Gastroesophageal sphincter (tissue), 4 donors: ENCODE measurements around the gene ARAP1. TPM values are rescaled to one million over a fixed set of nuclear protein-coding genes. Genes with fewer than 3 reads are reported as not detected.

Source experiments
- ATAC-seq: fragments of 150-250 bp; one replicate; pipeline ENCODE4 v1.9.1; 2016; ENCODE audit warnings: mild to moderate bottlenecking, moderate library complexity
- H3K27ac ChIP-seq, 4 donors: fragments of 200-600 bp; sonication (generic) in 3 of 4; 1 replicate in 3 of 4; 2 replicates in 1 of 4; pipeline ENCODE4 v1.5.1; 2016 to 2019
- H3K27me3 ChIP-seq: fragments of 200-600 bp; sonication (generic); one replicate; pipeline ENCODE4 v1.5.1; 2019
- H3K36me3 ChIP-seq, 2 donors: fragments of 200-600 bp; sonication (generic); one replicate each; pipeline ENCODE4 v1.5.1; 2019; ENCODE audit warnings: control low read depth in 1 of 2
- H3K4me1 ChIP-seq, 3 donors: fragments of 200-600 bp; sonication (generic); 1 replicate in 2 of 3; 2 replicates in 1 of 3; pipeline ENCODE4 v1.5.1; 2016 to 2019; ENCODE audit warnings: control low read depth in 2 of 3
- H3K4me3 ChIP-seq, 2 donors: fragments of 200-600 bp; sonication (generic); one replicate each; pipeline ENCODE4 v1.5.1; 2019; ENCODE audit warnings: mild to moderate bottlenecking in 1 of 2, moderate library complexity in 1 of 2
- H3K9me3 ChIP-seq, 3 donors: fragments of 200-600 bp; sonication (generic); one replicate each; pipeline ENCODE4 v1.5.1; 2017 to 2019; ENCODE audit warnings: control low read depth in 2 of 3
- CTCF ChIP-seq, 4 experiments: fragments of 200-600 bp in 2 of 4; fragments of 450-650 bp in 2 of 4; sonication (generic) in 1 of 4; IDR thresholded peaks; one replicate each; pipeline ENCODE4 v1.5.1; 2017 to 2019; ENCODE audit warnings: antibody characterized with exemption in 4 of 4, mild to moderate bottlenecking in 2 of 4, moderate library complexity in 2 of 4
- EP300 ChIP-seq: sonication (generic); formaldehyde crosslinking; IDR thresholded peaks from one replicate; pipeline ENCODE4 v1.6.1; 2017; ENCODE audit warnings: antibody characterized with exemption, mild to moderate bottlenecking
- POLR2A ChIP-seq, 2 donors: fragments of 450-650 bp; IDR thresholded peaks; one replicate each; pipeline ENCODE4 v1.6.1; 2017; ENCODE audit warnings: antibody characterized with exemption in 2 of 2, mild to moderate bottlenecking in 2 of 2, moderate library complexity in 1 of 2
- POLR2AphosphoS5 ChIP-seq: sonication (generic); formaldehyde crosslinking; IDR thresholded peaks from one replicate; pipeline ENCODE4 v1.6.1; 2017; ENCODE audit warnings: antibody characterized with exemption
- WGBS, 2 donors: methylation state at CpG; one replicate each; pipeline ENCODE4 v1.1.5; 2018; ENCODE audit warnings: low coverage in 1 of 2; 5-methylcytosine and 5-hydroxymethylcytosine counted together
- total RNA-seq, 4 donors: library from RNA; depleted of rRNA; stranded (reverse); fragments of >200 nt; gene quantifications; one replicate each; pipeline ENCODE4 v1.1.0, GENCODE V29; 2016

ARAP1 gene
- total RNA-seq, 4 donors from 2014 or later: 72.4 to 125 (median 95.1) TPM

GRCh38 chr11:72668629-72669347 is 83.4 kb downstream of the ARAP1 start:
- Histone ChIP-seq H3K9me3 (peaks cover 0 to 13% (median 0%) of the 10 kb centered on the region in 3 donors), H3K27ac (no peak overlapping the region), H3K27me3 (peaks cover 69% of the 10 kb centered on the region), H3K36me3 (no peaks in the 10 kb centered on the region), H3K4me1 (no peaks in the 10 kb centered on the region), H3K4me3 (no peak overlapping the region)
- ATAC-seq: no peak
- 40% methylated on average over 2 of the region's 7 CpGs; no CpG with 5 or more reads in 1 of the 2 donors for WGBS, 2 donors
- TF ChIP-seq POLR2A (IDR thresholded peaks at IDR 0.05) (no peak), EP300 (no peak)

- ATAC-seq: no peak
These were observed 86.2 kb downstream of the ARAP1 start for GRCh38 chr11:72665911-72666472.

GRCh38 chr11:72662036-72662435 is 90.2 kb downstream of the ARAP1 start:
- Histone ChIP-seq H3K27ac (no peak overlapping the region), H3K36me3 (no peaks in the 10 kb centered on the region), H3K4me1 (no peaks in the 10 kb centered on the region), H3K27me3 (peaks cover 34% of the 10 kb centered on the region), H3K4me3 (no peak overlapping the region), H3K9me3 (no peaks in the 10 kb centered on the region)
- TF ChIP-seq POLR2AphosphoS5 (no peak), CTCF (IDR thresholded peaks at IDR 0.05) (no peak), EP300 (no peak), POLR2A (IDR thresholded peaks at IDR 0.05) (no peak)
- WGBS, 2 donors: 50 to 71% methylated on average over 2 to 3 of the region's 5 CpGs
- no peak for ATAC-seq

More at GRCh38 chr11:72665911-72666472, 86.2 kb downstream of the ARAP1 start:
- no peaks in the 10 kb centered on the region for H3K36me3 ChIP-seq
- WGBS, 2 donors: 6 to 24% methylated on average over 3 to 4 of the region's 6 CpGs
- H3K4me3 ChIP-seq: no peak overlapping the region
- peaks cover 0 to 13% (median 0%) of the 10 kb centered on the region in 3 donors for H3K9me3 ChIP-seq
- H3K27ac ChIP-seq: no peak overlapping the region
- no peaks in the 10 kb centered on the region for H3K4me1 ChIP-seq
- no peak for TF ChIP-seq CTCF (IDR thresholded peaks at IDR 0.05)
- no peak for TF ChIP-seq POLR2AphosphoS5
- no peak for TF ChIP-seq POLR2A (IDR thresholded peaks at IDR 0.05)
- no peak for TF ChIP-seq EP300
- peaks cover 43% of the 10 kb centered on the region for H3K27me3 ChIP-seq

- no peak overlapping the region for H3K27ac ChIP-seq
- WGBS, 2 donors: 81 to 85% methylated on average over 8 to 9 of the region's 9 CpGs
- TF ChIP-seq POLR2AphosphoS5: no peak
These were observed 90.7 kb downstream of the ARAP1 start for GRCh38 chr11:72661486-72661885.

GRCh38 chr11:72658989-72659640 is 93.1 kb downstream of the ARAP1 start:
- Histone ChIP-seq H3K4me1 (no peaks in the 10 kb centered on the region), H3K9me3 (no peaks in the 10 kb centered on the region), H3K27me3 (peaks cover 31% of the 10 kb centered on the region), H3K36me3 (no peaks in the 10 kb centered on the region), H3K27ac (no peak overlapping the region), H3K4me3 (no peak overlapping the region)
- ATAC-seq: no peak
- TF ChIP-seq POLR2A (IDR thresholded peaks at IDR 0.05) (no peak), EP300 (no peak), CTCF (IDR thresholded peaks at IDR 0.05) (no peak), POLR2AphosphoS5 (no peak)
- WGBS, 2 donors: 83 to 88% methylated on average over 2 to 5 of the region's 9 CpGs

More at GRCh38 chr11:72661486-72661885, 90.7 kb downstream of the ARAP1 start:
- peaks cover 34% of the 10 kb centered on the region for H3K27me3 ChIP-seq
- no peaks in the 10 kb centered on the region for H3K4me1 ChIP-seq
- no peaks in the 10 kb centered on the region for H3K9me3 ChIP-seq
- no peak for ATAC-seq
- H3K4me3 ChIP-seq: no peak overlapping the region
- H3K36me3 ChIP-seq: no peaks in the 10 kb centered on the region
